ENCODE results near the gene PARD3B.

PARD3B gene

GRCh38 chr2:205640716-205641115 lies 1095.4 kb downstream of the PARD3B start:
- H3K4me3 ChIP-seq (replicated peaks; ENCODE audit: insufficient read depth, low read length): no peak overlapping the region
- no peak overlapping the region for H3K27ac ChIP-seq (replicated peaks)
- no peak for TF ChIP-seq SPI1 (IDR thresholded peaks at IDR 0.05; ENCODE audit: borderline replicate concordance, low read depth)
- TF ChIP-seq POLR2AphosphoS5 (IDR thresholded peaks at IDR 0.05; ENCODE audit: low read depth): no peak
- no peak for TF ChIP-seq CTCF (IDR thresholded peaks at IDR 0.05; ENCODE audit: insufficient read depth, low read length)
- no peak for TF ChIP-seq GABPA (IDR thresholded peaks at IDR 0.05; ENCODE audit: low read depth)
- TF ChIP-seq REST (IDR thresholded peaks at IDR 0.05; ENCODE audit: insufficient replicate concordance, low read depth): no peak
- H3K27me3 ChIP-seq (ENCODE audit: insufficient read depth, poor library complexity, severe bottlenecking): peaks cover 6% of the 10 kb centered on the region
- no peak for DNase-seq (ENCODE audit: low read depth in 1 of 2, low spot score in 1 of 2)

- no peak for TF ChIP-seq GABPA (IDR thresholded peaks at IDR 0.05; ENCODE audit: low read depth)
- DNase-seq (ENCODE audit: low read depth in 1 of 2, low spot score in 1 of 2): no peak
- H3K27ac ChIP-seq (replicated peaks): no peak overlapping the region
Observed at GRCh38 chr2:205642599-205643356, 1097.5 kb downstream of the PARD3B start.

GRCh38 chr2:205643391-205643885 lies 1098.2 kb downstream of the PARD3B start:
- Histone ChIP-seq H3K27me3 (ENCODE audit: insufficient read depth, poor library complexity, severe bottlenecking) (peaks cover 6% of the 10 kb centered on the region), H3K27ac (replicated peaks) (no peak overlapping the region), H3K4me3 (replicated peaks; ENCODE audit: insufficient read depth, low read length) (no peak overlapping the region)
- DNase-seq (ENCODE audit: low read depth in 1 of 2, low spot score in 1 of 2): no peak
- no peak for TF ChIP-seq GABPA (IDR thresholded peaks at IDR 0.05; ENCODE audit: low read depth)
- TF ChIP-seq POLR2AphosphoS5 (IDR thresholded peaks at IDR 0.05; ENCODE audit: low read depth): no peak
- TF ChIP-seq SPI1 (IDR thresholded peaks at IDR 0.05; ENCODE audit: borderline replicate concordance, low read depth): no peak
- TF ChIP-seq CTCF (IDR thresholded peaks at IDR 0.05; ENCODE audit: insufficient read depth, low read length): no peak
- no peak for TF ChIP-seq REST (IDR thresholded peaks at IDR 0.05; ENCODE audit: insufficient replicate concordance, low read depth)

More at GRCh38 chr2:205642599-205643356, 1097.5 kb downstream of the PARD3B start:
- Histone ChIP-seq H3K4me3 (replicated peaks; ENCODE audit: insufficient read depth, low read length) (no peak overlapping the region), H3K27me3 (ENCODE audit: insufficient read depth, poor library complexity, severe bottlenecking) (peaks cover 10% of the 10 kb centered on the region)

GRCh38 chr2:205644018-205644417 lies 1098.7 kb downstream of the PARD3B start:
- H3K27ac ChIP-seq (replicated peaks): no peak overlapping the region
- TF ChIP-seq SPI1 (IDR thresholded peaks at IDR 0.05; ENCODE audit: borderline replicate concordance, low read depth) (no peak), POLR2AphosphoS5 (IDR thresholded peaks at IDR 0.05; ENCODE audit: low read depth) (no peak), GABPA (IDR thresholded peaks at IDR 0.05; ENCODE audit: low read depth) (no peak), REST (IDR thresholded peaks at IDR 0.05; ENCODE audit: insufficient replicate concordance, low read depth) (no peak), CTCF (IDR thresholded peaks at IDR 0.05; ENCODE audit: insufficient read depth, low read length) (no peak)
- no peak for DNase-seq (ENCODE audit: low read depth in 1 of 2, low spot score in 1 of 2)
- H3K4me3 ChIP-seq (replicated peaks; ENCODE audit: insufficient read depth, low read length): no peak overlapping the region
- H3K27me3 ChIP-seq (ENCODE audit: insufficient read depth, poor library complexity, severe bottlenecking): peaks cover 6% of the 10 kb centered on the region
